ENCODE results near the gene ZNF23.

Gene ZNF23

DNA sequence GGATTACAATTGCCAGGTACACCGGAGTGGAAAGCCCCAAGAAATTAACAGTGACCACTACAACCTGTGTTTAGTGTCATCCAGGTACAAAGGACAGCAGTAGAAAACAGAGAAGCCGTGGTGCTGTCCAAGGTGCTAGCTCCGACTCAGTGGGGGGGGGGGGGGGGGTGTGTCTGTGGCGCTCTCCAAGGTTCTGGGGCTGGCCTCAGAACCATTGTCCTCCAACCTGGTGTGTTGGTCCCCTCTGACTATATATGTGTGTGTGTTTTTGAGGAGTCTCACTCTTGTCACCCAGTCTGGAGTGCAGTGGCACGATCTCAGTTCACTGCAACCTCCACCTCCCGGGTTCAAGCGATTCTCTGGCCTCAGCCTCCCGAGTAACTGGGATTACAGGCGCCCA lies 5.8 kb upstream of the ZNF23 start:
- DNase-seq (ENCODE audit: low spot score): peak; percentile 22

DNA sequence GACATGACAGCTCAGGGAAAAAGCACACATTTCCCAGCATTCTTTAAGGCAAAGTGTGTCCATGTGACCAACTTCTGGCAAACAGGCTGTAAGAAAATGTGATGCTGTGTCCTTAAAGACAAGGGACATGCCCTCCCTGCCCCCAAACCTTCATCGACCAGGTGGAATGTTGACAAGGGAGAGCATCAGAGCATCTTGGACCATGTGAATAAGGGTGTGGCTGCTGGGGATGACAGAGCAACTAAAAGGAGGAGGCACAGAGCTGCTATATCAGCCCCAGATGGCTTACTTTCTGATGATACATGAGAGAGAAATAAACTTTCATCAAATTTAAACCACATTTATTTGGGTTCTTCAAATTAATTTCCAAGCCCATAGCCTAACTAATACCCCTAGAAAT lies 2.2 kb upstream of the ZNF23 start:
- DNase-seq (ENCODE audit: low spot score): no peak

DNA sequence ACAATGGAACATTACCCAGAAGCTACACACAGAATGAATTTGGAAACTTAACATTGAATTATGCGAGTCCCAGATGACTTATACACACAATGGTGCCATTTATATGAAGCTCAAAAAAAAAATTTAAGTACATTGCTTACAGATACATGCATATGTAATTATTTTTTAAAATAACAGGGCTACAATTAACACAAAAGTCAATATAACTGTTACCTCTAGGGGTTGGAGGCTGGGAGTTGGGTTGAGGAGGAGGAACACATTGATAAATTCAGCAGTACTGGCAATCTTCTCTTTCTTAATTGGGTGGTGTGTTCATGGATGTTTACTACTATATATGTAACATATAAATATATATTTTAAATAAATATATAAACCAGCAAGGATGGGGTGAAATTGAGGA lies 1.1 kb downstream of the ZNF23 start:
- no peak for DNase-seq (ENCODE audit: low spot score)

DNA sequence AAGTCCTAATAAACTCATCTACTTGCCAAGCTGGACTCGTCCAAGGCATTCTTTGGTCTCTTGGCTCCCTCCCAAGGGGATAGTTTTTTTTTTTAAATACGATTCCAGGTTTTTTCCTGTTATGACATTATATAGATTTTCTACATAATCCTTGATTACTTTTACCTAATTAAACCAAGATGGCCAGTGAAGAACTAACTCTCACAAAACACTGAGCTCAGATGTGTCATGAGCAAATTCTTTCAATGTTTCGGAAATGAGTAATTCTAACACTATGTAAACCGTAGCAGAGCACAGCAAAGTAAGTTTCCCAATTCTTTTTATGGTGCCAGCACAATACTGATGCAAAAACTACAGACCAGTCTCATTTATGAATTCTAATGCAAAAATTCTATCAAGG lies 1.8 kb downstream of the ZNF23 start:
- DNase-seq (ENCODE audit: low spot score): no peak

DNA sequence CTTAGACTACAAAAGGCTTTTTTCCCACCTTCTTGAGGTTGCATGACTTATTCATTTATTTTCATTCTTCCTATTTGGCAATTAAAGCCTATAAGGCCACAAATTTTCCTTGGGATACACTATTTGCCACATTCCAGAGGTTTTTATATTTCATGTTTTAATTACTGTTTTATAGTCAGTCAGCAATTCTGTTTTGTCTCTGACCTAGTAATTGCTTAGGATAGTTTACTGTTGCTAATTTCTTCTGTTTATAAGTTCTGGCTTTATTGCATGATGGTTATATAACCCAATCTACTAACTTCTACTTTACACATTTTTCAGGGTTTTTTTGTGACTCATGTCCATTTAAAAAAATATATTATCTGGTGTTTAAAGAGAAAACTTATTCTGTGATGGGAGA lies 2.5 kb downstream of the ZNF23 start:
- DNase-seq (ENCODE audit: low spot score): no peak

DNA sequence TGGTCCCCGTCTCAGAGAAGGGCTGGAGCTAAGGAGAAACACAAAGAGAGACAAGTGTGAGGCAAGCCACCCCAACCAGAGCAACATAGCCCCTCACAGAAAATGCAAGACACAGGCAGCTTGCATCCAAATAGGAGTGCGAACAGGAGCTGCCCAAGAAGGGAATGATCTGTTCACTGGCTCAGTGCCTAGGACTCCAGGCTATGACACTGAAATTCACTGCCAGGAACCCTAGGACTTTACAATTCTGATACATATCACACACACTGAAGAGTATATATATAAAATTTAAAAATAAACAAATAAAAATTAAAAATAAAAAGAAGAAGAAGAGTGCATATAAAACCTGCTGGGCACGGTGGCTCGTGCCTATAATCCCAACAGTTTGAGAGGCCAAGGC lies 5.2 kb downstream of the ZNF23 start:
- no peak for DNase-seq (ENCODE audit: low spot score)

DNA sequence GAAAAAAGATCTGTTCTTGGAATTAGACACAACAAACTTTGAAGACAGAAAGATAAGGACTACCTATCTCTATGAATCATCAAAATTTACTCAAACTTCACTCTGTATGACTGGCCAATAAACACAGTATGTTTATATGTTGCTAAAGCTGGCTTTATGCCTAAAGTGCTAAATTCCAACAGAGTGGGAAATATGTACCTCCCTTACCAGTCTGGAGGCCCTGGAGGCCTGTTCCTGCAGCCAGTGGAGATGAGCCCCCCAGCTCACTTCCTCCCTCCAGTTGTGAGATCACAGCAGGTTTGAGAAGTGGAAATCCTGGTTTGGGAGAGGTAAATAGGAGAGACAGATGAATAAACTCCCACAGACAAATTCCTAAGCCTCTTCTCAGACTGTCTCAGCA lies 9.0 kb downstream of the ZNF23 start:
- DNase-seq (ENCODE audit: low spot score): no peak

DNA sequence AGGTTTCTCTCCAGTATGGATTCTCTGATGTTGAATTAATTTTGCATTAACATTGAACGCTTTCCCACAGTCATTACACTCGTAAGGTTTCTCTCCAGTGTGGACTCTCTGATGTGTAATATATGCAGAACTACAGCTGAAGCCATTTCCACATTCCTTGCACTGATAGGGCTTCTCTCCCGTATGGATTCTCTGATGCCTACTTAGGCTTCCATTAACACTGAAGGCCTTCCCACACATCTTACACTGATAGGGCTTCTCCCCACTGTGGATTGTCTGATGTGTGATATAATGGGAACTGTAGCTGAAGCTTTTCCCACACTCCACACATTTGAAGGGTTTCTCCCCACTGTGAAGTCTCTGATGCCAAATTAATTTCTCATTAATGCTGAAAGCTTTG lies 13.0 kb downstream of the ZNF23 start:
- no peak for DNase-seq (ENCODE audit: low spot score)

DNA sequence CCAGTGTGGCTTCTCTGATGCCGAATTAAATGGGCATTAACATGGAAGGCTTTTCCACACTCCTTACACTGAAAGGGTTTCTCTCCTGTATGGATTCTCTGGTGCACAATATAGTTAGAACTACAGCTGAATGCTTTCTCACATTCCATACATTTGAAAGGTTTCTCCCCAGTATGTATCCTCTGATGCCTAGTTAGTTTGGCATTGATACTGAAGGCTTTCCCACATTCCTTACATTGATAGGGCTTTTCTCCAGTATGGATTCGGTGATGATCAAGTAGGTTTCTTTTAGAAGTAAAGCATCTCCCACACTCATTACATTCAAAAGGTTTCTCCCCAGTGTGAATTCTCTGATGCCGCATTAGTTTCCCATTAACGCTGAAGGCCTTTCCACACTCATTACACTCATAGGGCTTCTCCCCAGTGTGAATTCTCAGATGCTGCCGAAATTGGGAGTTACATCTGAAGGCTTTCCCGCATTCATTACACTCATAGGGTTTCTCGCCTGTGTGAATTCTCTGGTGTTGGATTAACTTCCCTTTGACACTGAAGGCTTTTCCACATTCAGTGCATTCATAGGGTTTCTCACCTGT lies 13.7 kb downstream of the ZNF23 start:
- no peak for DNase-seq (ENCODE audit: low spot score)

DNA sequence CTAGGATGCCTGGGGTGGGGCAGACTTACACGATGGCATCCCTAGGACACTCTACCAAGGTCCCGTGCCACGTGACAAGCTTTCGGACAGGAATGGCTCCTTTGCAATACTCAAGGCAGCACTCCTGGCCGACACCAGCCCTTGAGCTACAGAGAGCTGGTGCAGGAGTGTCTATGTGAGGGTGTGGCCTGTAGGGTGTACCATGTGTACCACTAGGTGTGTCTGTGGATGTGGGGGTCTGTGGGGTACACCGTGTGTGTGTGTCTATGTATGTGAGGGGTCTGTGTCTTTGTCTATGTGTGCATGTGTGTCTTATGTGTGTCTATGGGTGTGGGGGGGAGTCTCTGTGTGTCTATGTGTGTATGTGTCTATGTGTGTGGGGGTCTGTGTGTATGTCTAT lies 18.3 kb downstream of the ZNF23 start:
- no peak for DNase-seq (ENCODE audit: low spot score)

DNA sequence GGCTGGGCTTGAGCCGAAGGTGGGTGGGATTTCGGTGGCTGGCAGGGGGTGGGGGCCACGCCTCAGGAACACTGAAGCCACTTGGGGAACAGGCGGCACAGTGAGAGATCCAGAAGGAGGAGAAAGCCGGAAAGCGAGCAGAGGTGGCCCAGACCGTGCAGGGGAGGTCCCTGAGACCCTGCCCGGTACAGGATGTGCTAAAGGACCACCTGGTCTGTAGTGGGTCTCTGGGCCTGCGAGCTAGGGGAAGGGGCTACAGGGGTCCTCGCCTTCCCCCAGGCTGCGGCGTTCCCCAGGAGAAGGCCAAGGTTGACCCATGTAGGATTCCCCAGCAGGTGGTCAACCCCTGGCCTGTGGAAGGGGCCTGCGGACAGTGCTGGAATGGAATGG lies 20.0 kb downstream of the ZNF23 start, which contains the start of gene TLE7:
TLE7 (minus strand) TSS at position 4 of the 390 bp plus-strand sequence. CDS start 8,730 bp downstream, outside the sequence.
- DNase-seq (ENCODE audit: low spot score): no peak

DNA sequence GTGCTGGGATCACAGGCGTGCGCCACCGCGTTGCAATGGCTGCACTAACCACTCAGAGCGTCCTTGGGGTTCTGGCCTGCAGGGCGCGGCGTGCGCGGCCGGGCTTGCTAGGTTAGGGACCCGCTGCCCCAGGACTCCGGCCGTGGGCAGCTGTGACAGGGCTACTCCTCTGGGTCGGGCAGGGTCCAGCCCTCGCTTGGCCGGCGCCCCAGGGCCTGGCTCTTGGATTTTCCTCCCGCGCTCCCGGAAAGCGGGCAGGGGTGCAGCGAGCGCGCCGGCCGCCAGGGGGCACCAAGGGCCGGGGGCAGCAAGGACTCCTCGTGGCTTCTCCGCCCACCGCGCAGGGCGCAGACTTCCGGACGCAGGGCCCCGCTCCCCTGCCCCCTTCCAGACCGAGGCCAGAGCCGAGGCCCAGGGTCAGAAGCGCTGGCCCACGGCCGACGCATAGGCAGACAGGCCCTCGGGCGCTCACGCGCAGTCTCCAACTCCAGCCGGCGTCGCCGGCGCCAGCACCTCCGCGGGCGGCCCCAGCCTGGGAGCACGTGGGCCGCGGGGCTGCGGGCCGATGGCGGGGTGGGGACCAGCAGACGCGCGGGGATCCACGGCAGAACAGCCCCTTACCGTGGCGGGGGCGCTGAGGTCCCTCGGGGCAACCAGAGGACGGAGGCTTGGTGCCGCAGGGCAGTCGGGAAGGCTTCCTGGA lies 20.5 kb downstream of the ZNF23 start:
- DNase-seq (ENCODE audit: low spot score): no peak

DNA sequence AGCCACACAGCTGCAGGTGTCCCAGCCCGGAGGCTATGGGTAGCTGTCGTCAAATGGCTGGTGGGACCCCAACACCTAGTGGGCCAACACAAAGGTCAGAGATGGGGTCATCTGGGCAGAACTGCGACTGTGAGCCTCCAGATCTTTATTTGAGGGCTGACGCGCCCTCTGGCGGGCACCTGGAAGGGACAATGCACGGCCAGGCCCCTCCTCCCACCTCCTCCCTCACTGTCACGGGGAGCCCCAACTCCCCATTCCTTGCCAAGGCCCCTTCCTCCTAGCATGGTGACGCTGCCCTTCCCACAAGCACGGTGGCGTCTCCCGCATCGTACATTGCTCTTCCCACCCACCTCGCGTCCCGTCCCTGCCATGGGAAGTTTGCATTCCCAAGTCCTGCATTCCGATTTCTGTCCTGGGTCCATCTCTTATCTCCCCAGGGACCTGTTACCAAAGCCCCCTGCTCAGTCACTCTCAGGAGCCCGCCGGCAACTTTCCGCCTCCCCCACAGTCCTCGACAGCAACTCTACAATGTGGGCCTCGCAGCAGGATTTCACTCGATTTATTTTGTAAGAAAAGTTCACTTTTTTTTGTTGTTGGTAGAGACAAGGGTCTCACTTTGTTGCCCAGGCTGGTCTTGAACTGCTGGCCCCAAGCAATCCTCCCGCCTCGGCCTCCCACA lies 21.2 kb downstream of the ZNF23 start:
- DNase-seq (ENCODE audit: low spot score): no peak

DNA sequence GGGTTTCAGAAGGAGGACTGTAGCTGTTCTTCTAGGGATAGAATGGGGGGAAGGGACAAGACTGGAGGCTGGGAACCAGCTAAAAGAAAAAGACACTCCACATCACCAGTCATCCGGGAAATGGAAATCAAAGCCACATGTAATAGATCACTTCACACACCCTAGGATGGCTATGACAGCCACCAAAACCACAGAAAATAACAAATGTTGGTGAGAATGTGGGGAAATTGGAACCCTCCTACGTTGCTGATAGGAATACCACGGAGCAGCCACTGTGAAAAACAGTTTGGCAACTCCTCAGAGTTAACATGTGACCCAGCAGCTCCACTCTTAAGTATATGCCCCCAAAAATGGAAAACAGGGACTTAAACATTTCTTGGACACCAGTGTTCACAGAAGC lies 22.5 kb downstream of the ZNF23 start:
- DNase-seq (ENCODE audit: low spot score): no peak

DNA sequence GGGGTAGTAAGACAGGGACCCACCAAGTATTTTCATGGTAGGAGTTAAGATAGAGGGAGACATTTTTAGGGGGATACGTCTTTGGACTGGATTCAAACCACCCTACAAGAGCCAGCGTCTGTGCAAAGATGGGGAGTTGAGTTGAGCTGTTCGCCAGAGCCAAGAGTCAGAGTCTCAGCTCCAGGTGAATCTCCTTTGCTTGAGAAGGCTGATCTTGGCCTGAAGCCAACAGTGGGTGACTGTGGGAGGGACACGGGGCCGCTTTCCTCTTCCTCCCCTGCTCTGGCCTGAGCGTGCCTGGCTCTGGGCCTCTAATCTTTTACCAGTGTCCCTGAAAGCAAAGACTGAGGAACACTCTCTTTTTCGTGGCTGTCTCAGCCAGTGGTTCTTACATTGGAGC lies 25.6 kb downstream of the ZNF23 start:
- DNase-seq (ENCODE audit: low spot score): no peak

DNA sequence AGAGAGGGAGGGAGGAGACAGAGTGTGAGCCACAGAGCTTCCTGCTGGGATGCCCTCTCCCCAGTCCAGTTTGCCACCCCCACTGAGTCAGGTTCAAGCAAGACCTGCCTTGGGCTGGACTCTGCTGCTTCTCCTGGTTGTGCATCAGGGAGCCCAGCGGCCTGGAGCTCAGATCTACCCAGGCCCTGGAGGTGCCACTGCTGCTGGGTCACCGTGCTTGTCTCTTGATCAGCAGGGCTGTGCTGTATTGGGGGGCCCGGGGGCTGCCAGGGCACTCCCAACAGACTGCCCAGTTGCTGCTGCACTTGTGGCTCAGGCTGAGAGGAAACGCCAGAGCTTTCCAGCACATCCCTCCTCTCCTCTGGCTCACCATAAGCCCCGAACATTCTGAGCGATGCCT lies 29.1 kb downstream of the ZNF23 start:
- DNase-seq (ENCODE audit: low spot score): no peak

DNA sequence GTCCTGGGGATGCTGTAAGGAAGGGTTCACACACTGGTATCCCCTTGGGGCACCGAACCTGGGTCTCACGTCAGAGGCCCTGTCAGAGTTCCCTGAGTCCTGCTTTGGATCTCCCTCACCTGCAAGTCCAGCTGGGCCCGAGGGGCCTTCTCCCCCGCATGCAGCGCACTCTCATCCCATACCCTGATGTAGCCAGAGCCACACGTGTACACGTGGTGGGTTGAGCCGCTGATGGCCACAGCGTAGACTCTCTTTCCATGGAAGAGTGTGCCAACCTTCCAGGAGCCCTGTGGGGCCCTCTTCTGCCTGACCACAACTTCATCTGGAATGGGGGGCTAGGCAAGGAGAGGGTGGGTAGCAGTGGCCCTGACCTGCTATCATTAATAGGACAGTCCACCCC lies 30.1 kb downstream of the ZNF23 start:
- no peak for DNase-seq (ENCODE audit: low spot score)

DNA sequence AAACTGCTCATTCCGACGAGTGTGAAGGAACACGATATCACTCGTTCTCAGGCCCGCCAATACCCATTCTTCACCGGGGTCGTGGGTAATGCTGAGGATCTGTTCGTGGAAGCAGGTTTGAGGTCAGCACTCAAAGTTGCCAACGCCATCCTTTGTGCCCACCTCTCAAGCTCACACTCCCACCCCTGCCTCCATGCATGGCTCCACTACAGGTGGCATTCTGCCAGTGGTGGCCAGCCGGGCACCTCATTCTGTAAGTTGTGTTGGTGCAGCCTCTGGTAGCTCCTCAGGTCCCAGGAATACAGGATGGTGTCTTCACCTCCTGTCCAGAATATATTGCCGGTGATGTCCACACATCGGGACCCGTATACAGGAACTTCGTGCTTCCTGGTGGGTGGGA lies 30.9 kb downstream of the ZNF23 start:
- DNase-seq (ENCODE audit: low spot score): no peak

DNA sequence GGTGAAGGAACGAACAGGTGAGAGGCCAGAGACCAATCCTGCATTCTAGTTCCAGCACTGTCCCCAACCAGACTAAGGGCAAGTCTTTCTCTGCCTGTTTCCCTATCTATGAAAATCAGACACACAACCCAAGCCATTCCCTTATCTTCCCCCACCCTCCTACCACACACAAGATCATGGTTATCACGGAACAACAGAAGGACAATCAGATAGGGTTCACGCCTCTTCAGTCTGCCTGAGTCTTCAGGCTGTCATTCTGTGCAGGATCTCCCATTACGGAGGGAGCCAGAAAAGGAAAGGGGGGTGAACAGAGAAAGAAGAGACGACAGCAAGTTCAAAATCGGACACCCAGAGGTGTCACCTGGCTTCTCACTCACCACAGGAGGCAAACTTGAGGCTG lies 31.3 kb downstream of the ZNF23 start:
- DNase-seq (ENCODE audit: low spot score): no peak

DNA sequence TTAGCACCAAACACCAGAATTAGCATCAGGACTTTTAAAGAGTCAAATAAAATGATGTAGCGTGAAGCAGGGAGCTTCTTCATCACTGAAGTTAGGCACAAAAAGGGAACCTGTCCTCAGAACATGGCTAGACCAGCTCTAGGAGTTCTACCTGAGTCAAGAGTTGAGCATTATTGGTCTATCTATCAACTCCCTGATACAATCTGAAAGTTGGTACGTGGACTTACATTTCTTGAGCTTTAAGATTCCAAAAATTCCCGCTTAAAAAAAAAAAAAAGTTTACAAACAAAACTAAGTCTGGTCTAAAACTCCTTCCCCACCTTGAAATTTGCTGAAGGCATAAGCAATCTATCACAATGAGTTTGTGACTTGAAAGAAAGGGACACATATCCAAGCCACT lies 32.5 kb downstream of the ZNF23 start:
- no peak for DNase-seq (ENCODE audit: low spot score)

DNA sequence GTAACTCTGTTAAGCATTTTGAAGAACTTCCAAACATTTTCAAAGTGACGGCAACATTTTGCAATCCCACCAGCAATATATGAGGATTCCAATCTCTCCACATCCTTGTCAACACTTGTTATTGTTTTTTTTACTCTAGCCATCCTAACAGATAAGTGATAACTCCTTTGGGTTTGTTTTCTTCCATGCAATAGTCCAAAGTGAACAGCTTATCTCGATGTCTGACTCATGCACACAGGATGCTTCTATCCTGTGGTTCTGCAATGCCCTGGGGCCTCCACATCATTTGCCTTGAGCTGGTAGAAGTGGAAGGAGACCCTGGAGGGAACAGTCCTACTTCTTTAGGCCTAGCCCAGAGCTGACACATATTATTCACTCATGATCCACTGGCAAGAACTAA lies 33.2 kb downstream of the ZNF23 start:
- no peak for DNase-seq (ENCODE audit: low spot score)

DNA sequence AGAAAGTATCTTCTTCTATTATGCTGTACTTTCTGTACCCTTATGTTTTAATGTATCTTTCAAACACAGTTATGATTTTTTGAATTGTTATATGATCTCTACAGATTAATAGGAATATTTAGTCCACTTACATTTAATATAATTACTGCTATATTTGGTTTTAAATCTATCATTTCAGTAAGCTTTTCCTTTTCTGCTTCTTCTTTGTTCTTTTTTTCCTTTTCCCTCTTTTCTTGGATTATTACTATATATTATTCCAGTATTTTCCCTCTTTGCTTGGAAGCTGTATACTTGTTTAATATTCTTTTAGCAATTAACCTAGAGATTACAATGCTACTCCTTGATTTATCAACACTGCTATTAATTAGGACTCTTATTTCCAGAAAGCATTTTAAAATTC lies 33.7 kb downstream of the ZNF23 start:
- no peak for DNase-seq (ENCODE audit: low spot score)

DNA sequence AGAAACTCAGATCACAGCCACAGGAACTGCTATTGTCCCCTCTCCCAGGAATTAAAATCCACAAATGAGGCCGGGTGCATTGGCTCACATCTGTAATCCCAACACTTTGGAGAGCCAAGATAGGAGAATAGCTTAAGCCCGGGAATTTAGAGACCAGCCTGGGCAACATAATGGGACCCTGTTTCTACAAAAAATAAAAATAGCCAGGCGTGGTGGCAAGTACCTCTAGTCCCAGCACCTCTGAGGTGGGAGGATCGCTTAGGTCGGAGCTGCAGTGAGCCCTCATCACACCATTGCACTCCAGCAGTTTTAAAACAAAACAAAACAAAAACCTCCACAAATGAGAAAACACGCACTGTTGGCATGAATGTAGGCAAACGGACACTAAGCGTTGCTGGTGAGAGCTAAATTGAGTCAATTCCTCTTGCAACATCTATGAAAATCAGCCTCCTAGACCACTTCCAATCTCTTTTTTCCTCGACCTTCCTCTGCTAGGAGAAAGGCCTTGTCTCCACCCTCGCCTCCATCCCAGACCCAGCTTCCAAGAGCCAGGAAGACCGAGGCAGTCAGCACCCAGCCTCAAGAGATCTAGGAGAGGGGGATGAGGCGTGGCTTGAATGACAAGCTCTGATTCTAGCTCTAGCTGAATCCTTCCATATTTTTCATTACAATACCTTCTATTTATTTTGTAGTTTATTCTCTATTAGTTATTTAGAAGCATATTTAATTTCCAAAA lies 35.0 kb downstream of the ZNF23 start:
- no peak for DNase-seq (ENCODE audit: low spot score)

Measured in CD4-positive, alpha-beta T cell treated with Interleukin-6 at 100 ng/mL for 8 hours (primary cell).